H9 (cell line): ENCODE data around the gene TMCC1. TPM values are rescaled to one million over a fixed set of nuclear protein-coding genes. Genes with fewer than 3 reads are reported as not detected.

ENCODE experiments used
- DNase-seq: peaks from one replicate; pipeline ENCODE4 v3.0.0-alpha.2; 2017
- H2AFZ ChIP-seq: one replicate; pipeline ENCODE4 v1.6.1; 2013; ENCODE audit warnings: mild to moderate bottlenecking, low read length, control low read depth, moderate library complexity
- H2AK5ac ChIP-seq: 2 replicates; pipeline ENCODE4 v1.6.1; 2013; ENCODE audit warnings: low read length, control low read depth, mixed read lengths; ENCODE audit not compliant: insufficient read length
- H2BK120ac ChIP-seq: one replicate; pipeline ENCODE4 v1.6.1; 2013; ENCODE audit warnings: low read depth, mild to moderate bottlenecking, low read length, control low read depth, inconsistent platforms; ENCODE audit not compliant: poor library complexity, severe bottlenecking
- H2BK12ac ChIP-seq: 2 replicates; pipeline ENCODE4 v1.6.1; 2013; ENCODE audit warnings: low read length, control low read depth, mixed read lengths, low read depth; ENCODE audit not compliant: insufficient read length
- H2BK15ac ChIP-seq: 2 replicates; pipeline ENCODE4 v1.6.1; 2013; ENCODE audit warnings: low read depth, low read length, control low read depth
- H2BK20ac ChIP-seq: one replicate; pipeline ENCODE4 v1.6.1; 2013; ENCODE audit warnings: low read depth, mild to moderate bottlenecking, low read length, control low read depth, inconsistent platforms; ENCODE audit not compliant: poor library complexity, severe bottlenecking
- H2BK5ac ChIP-seq: 2 replicates; pipeline ENCODE4 v1.6.1; 2013; ENCODE audit warnings: low read length, control low read depth, mixed read lengths; ENCODE audit not compliant: insufficient read length
- H3K14ac ChIP-seq: 2 replicates; pipeline ENCODE4 v1.6.1; 2013; ENCODE audit warnings: low read length, control low read depth; ENCODE audit not compliant: insufficient read depth
- H3K18ac ChIP-seq: 2 replicates; pipeline ENCODE4 v1.6.1; 2013; ENCODE audit warnings: low read depth, mild to moderate bottlenecking, mixed read lengths, low read length, control low read depth; ENCODE audit not compliant: insufficient read length
- H3K23ac ChIP-seq: 2 replicates; pipeline ENCODE4 v1.6.1; 2013; ENCODE audit warnings: low read length, control low read depth, mixed read lengths, low read depth; ENCODE audit not compliant: insufficient read length
- H3K23me2 ChIP-seq: 2 replicates; pipeline ENCODE4 v1.6.1; 2013; ENCODE audit warnings: low read depth, mild to moderate bottlenecking, mixed read lengths, low read length, control low read depth; ENCODE audit not compliant: insufficient read length, poor library complexity, severe bottlenecking
- H3K27ac ChIP-seq: 2 replicates; pipeline ENCODE4 v1.5.1; 2013; ENCODE audit warnings: low read length, control low read depth, mixed read lengths, low read depth; ENCODE audit not compliant: insufficient read length
- H3K27me3 ChIP-seq: 2 replicates; pipeline ENCODE4 v1.6.1; 2013; ENCODE audit warnings: low read length, control low read depth, inconsistent platforms; ENCODE audit not compliant: insufficient read depth
- H3K4ac ChIP-seq: 2 replicates; pipeline ENCODE4 v1.6.1; 2013; ENCODE audit warnings: low read depth, mild to moderate bottlenecking, control low read depth, inconsistent platforms, low read length, moderate library complexity
- H3K4me1 ChIP-seq: 2 replicates; pipeline ENCODE4 v1.6.1; 2013; ENCODE audit warnings: low read length, control low read depth, inconsistent platforms; ENCODE audit not compliant: insufficient read depth
- H3K4me2 ChIP-seq: 2 replicates; pipeline ENCODE4 v1.6.1; 2013; ENCODE audit warnings: low read length, control low read depth, mixed read lengths; ENCODE audit not compliant: insufficient read length, insufficient read depth
- H3K56ac ChIP-seq: 2 replicates; pipeline ENCODE4 v1.6.1; 2013; ENCODE audit warnings: low read depth, mild to moderate bottlenecking, mixed read lengths, low read length, control low read depth; ENCODE audit not compliant: insufficient read length
- H3K79me1 ChIP-seq: 2 replicates; pipeline ENCODE4 v1.6.1; 2013; ENCODE audit warnings: low read depth, mild to moderate bottlenecking, moderate library complexity, low read length, control low read depth, inconsistent platforms; ENCODE audit not compliant: insufficient read depth, poor library complexity, severe bottlenecking
- H3K79me2 ChIP-seq: 2 replicates; pipeline ENCODE4 v1.6.1; 2013; ENCODE audit warnings: low read length, control low read depth, inconsistent platforms; ENCODE audit not compliant: insufficient read depth
- H3K9ac ChIP-seq: 2 replicates; pipeline ENCODE4 v1.6.1; 2013; ENCODE audit warnings: low read length, control low read depth, mixed read lengths; ENCODE audit not compliant: insufficient read length; ENCODE audit errors: extremely low read depth
- H3K9me3 ChIP-seq: one replicate; pipeline ENCODE4 v1.6.1; 2013; ENCODE audit warnings: low read depth, low read length, inconsistent platforms; ENCODE audit not compliant: control insufficient read depth
- H3T11ph ChIP-seq: one replicate; pipeline ENCODE4 v1.6.1; 2013; ENCODE audit warnings: mild to moderate bottlenecking, low read length, control low read depth, inconsistent platforms
- H4K20me1 ChIP-seq: one replicate; pipeline ENCODE4 v1.6.1; 2013; ENCODE audit not compliant: control insufficient read depth, insufficient read length, insufficient read depth
- H4K5ac ChIP-seq: 2 replicates; pipeline ENCODE4 v1.6.1; 2013; ENCODE audit warnings: low read depth, mild to moderate bottlenecking, mixed read lengths, low read length, control low read depth; ENCODE audit not compliant: insufficient read length
- H4K8ac ChIP-seq: replicated peaks from 2 replicates; pipeline ENCODE4 v1.6.1; 2013; ENCODE audit warnings: low read length, control low read depth, mixed read lengths, low read depth; ENCODE audit not compliant: insufficient read length
- H4K91ac ChIP-seq: 2 replicates; pipeline ENCODE4 v1.6.1; 2013; ENCODE audit warnings: low read depth, mild to moderate bottlenecking, moderate library complexity, mixed read lengths, low read length, control low read depth; ENCODE audit not compliant: insufficient read length
- H3K27ac Mint-ChIP-seq, 3 experiments: 2 replicates in 2 of 3; 3 replicates in 1 of 3; pipeline ENCODE4 v1.8.0; 2020 to 2021; ENCODE audit warnings: mixed read lengths in 3 of 3, mild to moderate bottlenecking in 1 of 3, moderate library complexity in 1 of 3
- H3K27me3 Mint-ChIP-seq: 2 replicates; pipeline ENCODE4 v1.8.0; 2021; ENCODE audit warnings: low read depth, mild to moderate bottlenecking, moderate library complexity, mixed read lengths
- H3K36me3 Mint-ChIP-seq, 3 experiments: 2 replicates in 2 of 3; 3 replicates in 1 of 3; pipeline ENCODE4 v1.8.0; 2020 to 2021; ENCODE audit warnings: low read depth in 3 of 3, mixed read lengths in 3 of 3; ENCODE audit not compliant: insufficient read depth in 1 of 3
- H3K4me1 Mint-ChIP-seq, 2 experiments: 2 replicates each; pipeline ENCODE4 v1.8.0; 2020; ENCODE audit warnings: mixed read lengths in 2 of 2
- H3K4me3 Mint-ChIP-seq, 2 experiments: 2 replicates in 1 of 2; 3 replicates in 1 of 2; pipeline ENCODE4 v1.8.0; 2020 to 2021; ENCODE audit warnings: mild to moderate bottlenecking in 2 of 2, mixed read lengths in 2 of 2, moderate library complexity in 1 of 2
- H3K9me3 Mint-ChIP-seq, 2 experiments: 2 replicates in 1 of 2; 3 replicates in 1 of 2; pipeline ENCODE4 v1.8.0; 2020; ENCODE audit warnings: mild to moderate bottlenecking in 2 of 2, mixed read lengths in 2 of 2, moderate library complexity in 1 of 2
- WGBS: extraction: QIAGEN DNeasy Blood & Tissue Kit; methylation state at CpG from one replicate; pipeline ENCODE4 v1.1.7; 2013; ENCODE audit warnings: missing lambda C conversion rate, low lambda C conversion rate, mixed read lengths; ENCODE audit not compliant: insufficient read length; ENCODE audit errors: extremely low coverage; 5-methylcytosine and 5-hydroxymethylcytosine counted together
- total RNA-seq: library from RNA; stranded (reverse); gene quantifications from 2 replicates; pipeline ENCODE4 v1.2.1, GENCODE V29; 2021
- TF ChIP-seq, protein P1 (sequence below): fragments of 200-600 bp; sonication (generic); conservative IDR thresholded peaks from 3 replicates; pipeline ENCODE4 v1.8.0; 2021; ENCODE audit warnings: antibody characterized with exemption, mild to moderate bottlenecking

The TMCC1 gene
- total RNA-seq, 1 experiment from 2014 or later: 24.4 TPM

DNA sequence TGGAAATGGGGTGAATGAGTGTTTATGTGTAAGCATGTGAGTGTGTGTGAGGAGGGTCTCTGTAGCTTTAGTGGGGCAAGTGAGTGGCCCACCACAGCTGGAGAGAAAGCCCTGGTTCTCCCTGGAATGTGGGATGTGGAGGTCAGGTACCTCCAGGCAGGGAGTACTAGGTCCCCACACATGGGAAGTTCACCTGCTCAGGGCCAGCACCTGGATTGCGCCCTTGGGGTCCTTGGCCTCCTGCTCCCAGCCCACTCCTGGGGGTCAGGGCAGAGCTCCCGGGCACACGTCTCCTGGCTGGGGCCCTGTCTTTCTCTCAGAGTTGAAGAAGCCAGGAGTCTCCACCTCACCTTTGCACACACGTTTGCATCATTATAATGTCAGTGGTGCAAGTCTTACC, 40.0 kb upstream of the TMCC1 start:
- Histone ChIP-seq H3K18ac (no peak overlapping the region), H3T11ph (no peak overlapping the region), H3K23me2 (no peaks in the 10 kb centered on the region), H3K56ac (no peak overlapping the region), H2BK5ac (no peak overlapping the region), H2AFZ (no peak overlapping the region), H3K79me1 (no peaks in the 10 kb centered on the region), H2BK15ac (no peak overlapping the region), H3K79me2 (no peaks in the 10 kb centered on the region), H3K4me2 (no peak overlapping the region), H3K9ac (no peak overlapping the region), H4K8ac (no peak overlapping the region), H4K20me1 (no peaks in the 10 kb centered on the region), H3K4me1 (no peaks in the 10 kb centered on the region), H2BK20ac (no peak overlapping the region), H3K23ac (no peak overlapping the region), H4K5ac (no peak overlapping the region), H2BK120ac (no peak overlapping the region), H3K9me3 (no peaks in the 10 kb centered on the region), H3K27me3 (no peaks in the 10 kb centered on the region), H3K4ac (no peak overlapping the region), H2BK12ac (no peak overlapping the region), H3K27ac (no peak overlapping the region), H4K91ac (no peak overlapping the region), H3K14ac (no peak overlapping the region), H2AK5ac (no peak overlapping the region)
- TF ChIP-seq, protein P1, sequence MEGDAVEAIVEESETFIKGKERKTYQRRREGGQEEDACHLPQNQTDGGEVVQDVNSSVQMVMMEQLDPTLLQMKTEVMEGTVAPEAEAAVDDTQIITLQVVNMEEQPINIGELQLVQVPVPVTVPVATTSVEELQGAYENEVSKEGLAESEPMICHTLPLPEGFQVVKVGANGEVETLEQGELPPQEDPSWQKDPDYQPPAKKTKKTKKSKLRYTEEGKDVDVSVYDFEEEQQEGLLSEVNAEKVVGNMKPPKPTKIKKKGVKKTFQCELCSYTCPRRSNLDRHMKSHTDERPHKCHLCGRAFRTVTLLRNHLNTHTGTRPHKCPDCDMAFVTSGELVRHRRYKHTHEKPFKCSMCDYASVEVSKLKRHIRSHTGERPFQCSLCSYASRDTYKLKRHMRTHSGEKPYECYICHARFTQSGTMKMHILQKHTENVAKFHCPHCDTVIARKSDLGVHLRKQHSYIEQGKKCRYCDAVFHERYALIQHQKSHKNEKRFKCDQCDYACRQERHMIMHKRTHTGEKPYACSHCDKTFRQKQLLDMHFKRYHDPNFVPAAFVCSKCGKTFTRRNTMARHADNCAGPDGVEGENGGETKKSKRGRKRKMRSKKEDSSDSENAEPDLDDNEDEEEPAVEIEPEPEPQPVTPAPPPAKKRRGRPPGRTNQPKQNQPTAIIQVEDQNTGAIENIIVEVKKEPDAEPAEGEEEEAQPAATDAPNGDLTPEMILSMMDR: no peak
- peaks cover 12% of the 10 kb centered on the region for H3K27me3 Mint-ChIP-seq
- DNase-seq: no peak
- H3K4me3 Mint-ChIP-seq: no peak overlapping the region
- H3K9me3 Mint-ChIP-seq: peaks cover 11 to 13% of the 10 kb centered on the region in 2 experiments
- no peak overlapping the region for H3K27ac Mint-ChIP-seq
- peaks cover 9 to 15% of the 10 kb centered on the region in 2 experiments for H3K4me1 Mint-ChIP-seq
- no CpG with 5 or more reads among the region's 4 CpGs for WGBS
- peaks cover 2 to 12% (median 5%) of the 10 kb centered on the region in 3 experiments; a peak in 4 of 7 replicates for H3K36me3 Mint-ChIP-seq
